ENCODE measurements around the gene KRTAP9-8.
"Not testable (repeated sequence)": the region's sequence is repeated elsewhere in the genome, so short reads cannot be mapped to it uniquely, and the experiment has no call there.

KRTAP9-8 gene

DNA sequence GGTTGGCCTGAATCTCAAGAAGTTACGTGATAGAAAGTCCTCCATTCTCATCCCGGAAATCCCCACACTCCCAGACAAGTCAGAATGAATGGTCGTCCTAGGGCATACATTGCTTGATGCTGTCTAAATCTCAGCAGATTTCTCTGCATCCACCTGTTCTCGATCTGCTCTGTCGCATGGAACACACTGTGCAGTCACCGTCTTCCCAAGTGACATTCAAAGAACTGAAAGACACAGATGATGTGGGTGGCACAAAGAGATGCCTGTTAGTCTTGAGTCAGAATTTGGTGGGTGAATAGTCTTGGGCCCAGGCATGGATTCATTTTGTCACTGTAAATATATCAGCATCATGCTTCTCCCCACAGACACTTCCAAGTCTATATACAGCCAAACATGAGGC lies 6.1 kb upstream of the KRTAP9-8 start:
- in situ Hi-C loops (cut with HindIII; ENCODE audit: low pct_ligation_motif_present, low sequenced_read_pairs) = no loop called here
- TF ChIP-seq, protein P1, sequence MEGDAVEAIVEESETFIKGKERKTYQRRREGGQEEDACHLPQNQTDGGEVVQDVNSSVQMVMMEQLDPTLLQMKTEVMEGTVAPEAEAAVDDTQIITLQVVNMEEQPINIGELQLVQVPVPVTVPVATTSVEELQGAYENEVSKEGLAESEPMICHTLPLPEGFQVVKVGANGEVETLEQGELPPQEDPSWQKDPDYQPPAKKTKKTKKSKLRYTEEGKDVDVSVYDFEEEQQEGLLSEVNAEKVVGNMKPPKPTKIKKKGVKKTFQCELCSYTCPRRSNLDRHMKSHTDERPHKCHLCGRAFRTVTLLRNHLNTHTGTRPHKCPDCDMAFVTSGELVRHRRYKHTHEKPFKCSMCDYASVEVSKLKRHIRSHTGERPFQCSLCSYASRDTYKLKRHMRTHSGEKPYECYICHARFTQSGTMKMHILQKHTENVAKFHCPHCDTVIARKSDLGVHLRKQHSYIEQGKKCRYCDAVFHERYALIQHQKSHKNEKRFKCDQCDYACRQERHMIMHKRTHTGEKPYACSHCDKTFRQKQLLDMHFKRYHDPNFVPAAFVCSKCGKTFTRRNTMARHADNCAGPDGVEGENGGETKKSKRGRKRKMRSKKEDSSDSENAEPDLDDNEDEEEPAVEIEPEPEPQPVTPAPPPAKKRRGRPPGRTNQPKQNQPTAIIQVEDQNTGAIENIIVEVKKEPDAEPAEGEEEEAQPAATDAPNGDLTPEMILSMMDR (IDR thresholded peaks at IDR 0.05; ENCODE audit: low read depth, low read length, missing control alignments) = no peak
- no peaks in the 10 kb centered on the region for H3K36me3 ChIP-seq (replicated peaks)

DNA sequence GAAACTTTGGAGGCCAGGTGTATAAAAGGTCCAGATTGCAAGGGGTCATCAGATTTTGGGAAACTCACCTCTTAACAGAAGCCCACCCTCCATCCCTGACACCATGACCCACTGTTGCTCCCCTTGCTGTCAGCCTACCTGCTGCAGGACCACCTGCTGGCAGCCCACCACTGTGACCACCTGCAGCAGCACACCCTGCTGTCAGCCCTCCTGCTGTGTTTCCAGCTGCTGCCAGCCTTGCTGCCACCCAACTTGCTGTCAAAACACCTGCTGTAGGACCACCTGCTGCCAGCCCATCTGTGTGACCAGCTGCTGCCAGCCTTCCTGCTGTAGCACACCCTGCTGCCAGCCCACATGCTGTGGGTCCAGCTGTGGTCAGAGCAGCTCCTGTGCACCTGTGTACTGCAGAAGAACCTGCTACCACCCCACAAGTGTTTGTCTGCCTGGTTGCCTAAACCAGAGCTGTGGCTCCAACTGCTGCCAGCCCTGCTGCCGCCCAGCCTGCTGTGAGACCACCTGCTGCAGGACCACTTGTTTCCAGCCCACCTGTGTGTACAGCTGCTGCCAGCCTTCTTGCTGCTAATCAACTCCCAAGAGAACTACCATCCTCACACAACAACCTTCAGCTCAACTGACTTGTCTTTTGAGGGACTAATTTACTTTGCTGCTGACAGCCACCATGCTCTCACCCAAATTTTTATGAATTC lies 5.2 kb upstream of the KRTAP9-8 start, which contains the start of gene KRTAP9-3:
Gene KRTAP9-3, plus strand, starts transcription at position 51 of the 707 bp plus-strand sequence. Its CDS starts 53 bp downstream, at position 104.
- in situ Hi-C loops (cut with HindIII; ENCODE audit: low pct_ligation_motif_present, low sequenced_read_pairs); H3K27ac ChIP-seq; H3K36me3 ChIP-seq (replicated peaks); DNase-seq; H3K4me3 ChIP-seq (ENCODE audit: low read depth, low read length); H3K27me3 ChIP-seq (replicated peaks): not testable (repeated sequence)

More for the DNA sequence above, 6.1 kb upstream of the KRTAP9-8 start:
- Histone ChIP-seq H3K27ac (no peak overlapping the region), H3K4me3 (ENCODE audit: low read depth, low read length) (no peak overlapping the region), H3K27me3 (replicated peaks) (no peaks in the 10 kb centered on the region)
- DNase-seq = no peak

DNA sequence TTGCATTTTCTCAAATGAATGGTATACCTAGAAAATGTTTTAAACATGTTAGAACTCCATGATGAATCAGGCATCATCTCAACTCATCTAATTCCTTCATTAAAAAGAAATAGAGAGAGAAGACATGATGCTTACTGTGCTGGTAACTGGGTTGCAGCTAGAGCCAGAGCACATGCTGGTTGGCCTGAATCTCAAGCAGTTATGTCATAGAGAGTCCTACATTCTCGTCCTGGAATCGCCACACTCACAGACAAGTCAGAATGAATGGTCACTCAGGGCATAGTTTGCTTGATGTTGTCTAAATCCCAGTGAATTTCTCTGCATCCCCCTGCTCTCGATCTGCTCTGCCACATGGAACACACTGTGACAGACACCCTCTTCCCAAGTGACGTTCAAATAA lies 683 bp upstream of the KRTAP9-8 start:
- H3K27ac ChIP-seq; in situ Hi-C loops (cut with HindIII; ENCODE audit: low pct_ligation_motif_present, low sequenced_read_pairs); H3K36me3 ChIP-seq (replicated peaks); H3K4me3 ChIP-seq (ENCODE audit: low read depth, low read length); DNase-seq; H3K27me3 ChIP-seq (replicated peaks): not testable (repeated sequence)

DNA sequence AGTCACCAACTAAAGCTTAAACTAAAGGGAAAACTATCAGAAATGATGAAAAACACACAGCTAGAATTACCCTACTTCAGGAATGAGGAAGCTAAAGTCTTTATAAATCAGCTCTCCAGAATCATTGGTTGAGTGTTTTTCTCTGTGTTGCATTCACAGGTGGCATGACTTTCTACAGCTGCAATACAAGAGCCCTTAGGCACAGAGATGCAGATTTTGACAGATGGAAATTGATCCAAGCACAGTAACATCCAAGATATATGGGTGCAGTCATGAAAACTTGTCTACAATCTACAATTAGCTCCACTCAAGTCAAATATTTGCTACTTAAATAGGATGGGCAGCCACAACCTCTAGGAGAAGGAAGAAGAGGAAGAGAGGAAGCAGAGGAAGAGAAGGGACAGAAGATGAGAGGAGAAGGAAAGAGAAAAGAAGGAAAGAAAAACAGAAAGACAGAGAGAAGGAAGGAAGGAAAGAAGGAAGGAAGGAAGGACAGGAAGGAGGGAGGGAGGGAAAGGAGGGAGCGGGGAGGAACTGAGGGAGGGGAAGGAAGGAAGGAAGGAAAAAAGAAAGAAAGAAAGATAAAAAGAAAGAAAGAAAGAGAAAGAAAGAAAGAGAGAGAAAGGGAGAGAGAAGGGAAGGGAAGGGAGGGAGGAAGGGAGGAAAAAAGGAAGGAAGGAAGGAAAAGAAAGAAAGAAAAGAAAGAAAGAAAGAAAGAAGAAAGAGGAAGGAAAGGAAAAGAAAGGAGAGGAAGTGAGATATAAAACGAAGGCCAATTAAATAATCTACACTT lies 9.4 kb downstream of the KRTAP9-8 start:
- H3K36me3 ChIP-seq (replicated peaks); in situ Hi-C loops (cut with HindIII; ENCODE audit: low pct_ligation_motif_present, low sequenced_read_pairs); H3K27me3 ChIP-seq (replicated peaks); H3K4me3 ChIP-seq (ENCODE audit: low read depth, low read length); DNase-seq; H3K27ac ChIP-seq: not testable (repeated sequence)

DNA sequence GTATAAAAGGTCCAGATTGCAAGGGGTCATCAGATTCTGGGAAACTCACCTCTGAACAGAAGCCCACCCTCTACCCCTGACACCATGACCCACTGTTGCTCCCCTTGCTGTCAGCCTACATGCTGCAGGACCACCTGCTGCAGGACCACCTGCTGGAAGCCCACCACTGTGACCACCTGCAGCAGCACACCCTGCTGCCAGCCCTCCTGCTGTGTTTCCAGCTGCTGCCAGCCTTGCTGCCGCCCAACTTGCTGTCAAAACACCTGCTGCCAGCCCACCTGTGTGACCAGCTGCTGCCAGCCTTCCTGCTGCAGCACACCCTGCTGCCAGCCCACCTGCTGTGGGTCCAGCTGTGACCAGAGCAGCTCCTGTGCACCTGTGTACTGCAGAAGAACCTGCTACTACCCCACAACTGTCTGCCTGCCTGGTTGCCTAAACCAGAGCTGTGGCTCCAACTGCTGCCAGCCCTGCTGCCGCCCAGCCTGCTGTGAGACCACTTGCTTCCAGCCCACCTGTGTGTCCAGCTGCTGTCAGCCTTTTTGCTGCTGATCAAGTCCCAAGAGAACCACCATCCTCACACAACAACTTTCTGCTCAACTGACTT lies 11.9 kb downstream of the KRTAP9-8 start, which contains the start of gene KRTAP9-4:
Gene KRTAP9-4, plus strand, starts transcription at position 51 of the 604 bp plus-strand sequence. Its CDS starts 34 bp downstream, at position 85.
- H3K27me3 ChIP-seq (replicated peaks); in situ Hi-C loops (cut with HindIII; ENCODE audit: low pct_ligation_motif_present, low sequenced_read_pairs); H3K27ac ChIP-seq; DNase-seq; H3K36me3 ChIP-seq (replicated peaks); H3K4me3 ChIP-seq (ENCODE audit: low read depth, low read length): not testable (repeated sequence)

DNA sequence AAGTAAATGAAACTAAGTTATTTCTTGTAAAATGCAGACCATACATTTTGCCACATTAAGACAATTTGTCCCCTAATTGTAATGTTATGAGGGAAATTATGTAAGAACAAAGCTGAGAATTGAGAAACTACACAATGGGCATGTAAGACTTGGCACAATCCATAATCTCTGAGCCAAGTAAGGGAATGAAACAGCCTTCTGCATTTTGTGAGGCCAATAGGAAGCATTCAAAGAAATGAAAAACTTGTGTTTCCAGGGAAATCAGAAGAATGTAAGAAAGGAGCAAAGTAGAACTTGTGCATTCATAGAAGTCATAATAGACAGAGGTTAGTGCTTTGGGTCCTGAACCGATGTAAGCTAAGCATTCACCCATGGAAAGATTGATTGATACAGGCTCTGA lies 13.5 kb downstream of the KRTAP9-8 start:
- no peak for DNase-seq
- TF ChIP-seq, protein P1 (IDR thresholded peaks at IDR 0.05; ENCODE audit: low read depth, low read length, missing control alignments) = no peak
- Histone ChIP-seq H3K27ac (no peak overlapping the region), H3K4me3 (ENCODE audit: low read depth, low read length) (no peak overlapping the region), H3K36me3 (replicated peaks) (no peaks in the 10 kb centered on the region), H3K27me3 (replicated peaks) (no peaks in the 10 kb centered on the region)
- in situ Hi-C loops (cut with HindIII; ENCODE audit: low pct_ligation_motif_present, low sequenced_read_pairs) = no loop called here

DNA sequence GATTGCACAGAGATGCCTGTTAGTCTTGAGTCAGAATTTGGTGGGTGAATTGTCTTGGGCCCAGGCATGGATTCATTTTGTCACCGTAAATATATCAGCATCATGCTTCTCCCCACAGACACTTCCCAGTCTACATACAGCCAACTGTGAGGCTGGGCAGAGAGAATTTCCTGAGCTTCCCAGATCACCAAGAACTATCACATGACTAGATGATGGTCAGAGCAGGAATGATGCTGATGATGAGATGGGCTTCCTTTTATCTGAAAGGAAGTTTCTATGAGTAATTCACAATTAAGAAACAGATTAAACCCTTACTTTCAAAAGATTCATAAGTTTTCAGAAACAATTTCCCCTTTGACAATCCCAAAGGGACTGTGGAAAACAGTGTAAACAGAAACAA lies 17.1 kb downstream of the KRTAP9-8 start:
- H3K27me3 ChIP-seq (replicated peaks) = no peaks in the 10 kb centered on the region
- in situ Hi-C loops (cut with HindIII; ENCODE audit: low pct_ligation_motif_present, low sequenced_read_pairs) = no loop called here
- no peak for DNase-seq
- H3K4me3 ChIP-seq (ENCODE audit: low read depth, low read length) = no peak overlapping the region
- TF ChIP-seq, protein P1 (IDR thresholded peaks at IDR 0.05; ENCODE audit: low read depth, low read length, missing control alignments) = no peak
- H3K36me3 ChIP-seq (replicated peaks) = no peaks in the 10 kb centered on the region
- no peak overlapping the region for H3K27ac ChIP-seq

DNA sequence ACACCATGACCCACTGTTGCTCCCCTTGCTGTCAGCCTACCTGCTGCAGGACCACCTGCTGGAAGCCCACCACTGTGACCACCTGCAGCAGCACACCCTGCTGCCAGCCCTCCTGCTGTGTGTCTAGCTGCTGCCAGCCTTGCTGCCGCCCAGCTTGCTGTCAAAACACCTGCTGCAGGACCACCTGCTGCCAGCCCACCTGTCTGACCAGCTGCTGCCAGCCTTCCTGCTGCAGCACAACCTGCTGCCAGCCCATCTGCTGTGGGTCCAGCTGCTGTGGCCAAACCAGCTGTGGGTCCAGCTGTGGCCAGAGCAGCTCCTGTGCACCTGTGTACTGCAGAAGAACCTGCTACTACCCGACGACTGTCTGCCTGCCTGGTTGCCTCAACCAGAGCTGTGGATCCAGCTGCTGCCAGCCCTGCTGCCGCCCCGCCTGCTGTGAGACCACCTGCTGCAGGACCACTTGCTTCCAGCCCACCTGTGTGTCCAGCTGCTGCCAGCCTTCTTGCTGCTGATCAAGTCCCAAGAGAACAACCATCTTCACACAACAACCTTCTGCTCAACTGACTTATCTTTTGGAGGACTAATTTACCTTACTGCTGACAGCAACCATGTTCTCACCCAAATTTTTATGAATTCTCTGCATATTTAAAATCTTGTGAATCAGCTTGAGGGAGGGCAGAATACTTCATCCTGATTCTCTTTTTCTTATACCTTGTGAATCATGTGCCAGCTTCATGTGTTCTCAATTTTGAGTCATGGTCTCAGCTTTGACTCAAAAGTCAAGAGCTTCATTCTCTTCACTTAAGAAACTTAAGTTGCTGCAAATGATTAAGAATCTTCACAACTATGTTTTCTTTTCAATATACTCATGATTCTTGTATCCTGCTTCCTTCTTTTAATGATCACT lies 17.8 kb downstream of the KRTAP9-8 start, which contains the start of gene KRTAP9-9:
Gene KRTAP9-9, plus strand, starts transcription at position 4 of the 910 bp plus-strand sequence.
- not testable (repeated sequence) for H3K27ac ChIP-seq

More for the DNA sequence above, 17.8 kb downstream of the KRTAP9-8 start, which contains the start of gene KRTAP9-9:
- in situ Hi-C loops (cut with HindIII; ENCODE audit: low pct_ligation_motif_present, low sequenced_read_pairs); H3K27me3 ChIP-seq (replicated peaks); H3K36me3 ChIP-seq (replicated peaks); DNase-seq; H3K4me3 ChIP-seq (ENCODE audit: low read depth, low read length): not testable (repeated sequence)
